ENCODE measurements around the gene DUOX2. TPM values are rescaled to one million over a fixed set of nuclear protein-coding genes. Genes with fewer than 3 reads are reported as not detected.
"Not testable (repeated sequence)": the region's sequence is repeated elsewhere in the genome, so short reads cannot be mapped to it uniquely, and the experiment has no call there.

The DUOX2 gene
- total and polyA plus RNA-seq, 2 donors (not counting 1 experiment from before 2014, with no cell fraction given) = 0.32 TPM; not detected in 1

DNA sequence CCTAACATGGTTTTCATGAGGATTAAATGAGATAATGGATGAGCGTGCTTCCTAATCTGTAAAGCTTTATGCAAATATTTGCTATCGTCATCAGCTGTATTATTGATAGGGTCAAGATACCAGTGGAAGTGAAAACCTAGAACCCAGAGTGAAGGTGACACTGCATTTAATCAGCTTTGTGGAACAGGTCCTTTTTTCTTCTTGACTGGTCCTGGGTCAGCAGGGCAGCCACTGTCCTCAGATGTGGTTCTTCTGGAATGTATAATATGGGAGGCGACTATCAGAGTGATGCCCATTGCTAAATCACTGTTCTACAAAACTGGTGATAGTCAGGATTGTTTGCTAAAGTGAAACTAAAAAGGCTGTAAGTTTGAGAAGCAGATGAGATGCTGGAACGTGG lies 49.6 kb downstream of the DUOX2 start:
- Histone ChIP-seq H3K4me3 (ENCODE audit: control extremely low read depth in 1 of 5, extremely low read depth in 1 of 5, insufficient read depth in 1 of 5, low read depth in 2 of 5, low read length in 4 of 5) (no peak overlapping the region), H3K27me3 (replicated peaks in 1 of 4; ENCODE audit: control extremely low read depth in 1 of 4, control insufficient read depth in 3 of 4, insufficient read depth in 4 of 4, low read length in 3 of 4) (no peaks in the 10 kb centered on the region), H3K4me1 (ENCODE audit: control insufficient read depth in 2 of 2, insufficient read depth in 2 of 2, low read length in 2 of 2) (peaks cover 4% of the 10 kb centered on the region in 2 donors), H3K9me3 (ENCODE audit: control extremely low read depth in 1 of 3, control insufficient read depth in 2 of 3, insufficient read depth in 1 of 3, low read length in 2 of 3) (no peaks in the 10 kb centered on the region), H3K4me2 (replicated peaks; ENCODE audit: low read depth, low read length, poor library complexity, severe bottlenecking) (no peak overlapping the region), H4K20me1 (ENCODE audit: control insufficient read depth, insufficient read depth, low read length, poor library complexity, severe bottlenecking) (no peaks in the 10 kb centered on the region), H3K9ac (ENCODE audit: low read length) (no peak overlapping the region), H3K27ac (ENCODE audit: low read length in 2 of 2) (no peak overlapping the region), H3K79me2 (ENCODE audit: control insufficient read depth, insufficient read depth, low read length) (no peaks in the 10 kb centered on the region), H2AFZ (ENCODE audit: insufficient read depth, low read depth, low read length, poor library complexity, severe bottlenecking) (no peak overlapping the region), H3K36me3 (replicated peaks in 1 of 2; ENCODE audit: control extremely low read depth in 1 of 2, control insufficient read depth in 1 of 2, extremely low read depth in 1 of 2, insufficient read depth in 2 of 2, low read length in 1 of 2) (peaks cover 0 to 1% of the 10 kb centered on the region in 2 experiments)
- no peak for DNase-seq
- no peak for ATAC-seq (ENCODE audit: low read depth)
- peak overlapping the region; percentile 15 for H3K27ac Mint-ChIP-seq
- H3K4me3 Mint-ChIP-seq = no peak overlapping the region
- no peaks in the 10 kb centered on the region for H3K9me3 Mint-ChIP-seq (ENCODE audit: insufficient read depth)
- ChIA-PET CTCF (interaction anchor here (1.6 kb wide), 1 partner anchor 16 kb away, joined by 4 read pairs; no protein-coding TSS in a partner anchor), POLR2A (no interaction called here)
- H3K27me3 Mint-ChIP-seq = no peaks in the 10 kb centered on the region
- 90% methylated on average over 2 of the region's 4 CpGs for WGBS (ENCODE audit: insufficient coverage)
- intact Hi-C loops (cut with micrococcal nuclease) = no loop called here
- peaks cover 12% of the 10 kb centered on the region for H3K4me1 Mint-ChIP-seq
- TF ChIP-seq, protein P1, sequence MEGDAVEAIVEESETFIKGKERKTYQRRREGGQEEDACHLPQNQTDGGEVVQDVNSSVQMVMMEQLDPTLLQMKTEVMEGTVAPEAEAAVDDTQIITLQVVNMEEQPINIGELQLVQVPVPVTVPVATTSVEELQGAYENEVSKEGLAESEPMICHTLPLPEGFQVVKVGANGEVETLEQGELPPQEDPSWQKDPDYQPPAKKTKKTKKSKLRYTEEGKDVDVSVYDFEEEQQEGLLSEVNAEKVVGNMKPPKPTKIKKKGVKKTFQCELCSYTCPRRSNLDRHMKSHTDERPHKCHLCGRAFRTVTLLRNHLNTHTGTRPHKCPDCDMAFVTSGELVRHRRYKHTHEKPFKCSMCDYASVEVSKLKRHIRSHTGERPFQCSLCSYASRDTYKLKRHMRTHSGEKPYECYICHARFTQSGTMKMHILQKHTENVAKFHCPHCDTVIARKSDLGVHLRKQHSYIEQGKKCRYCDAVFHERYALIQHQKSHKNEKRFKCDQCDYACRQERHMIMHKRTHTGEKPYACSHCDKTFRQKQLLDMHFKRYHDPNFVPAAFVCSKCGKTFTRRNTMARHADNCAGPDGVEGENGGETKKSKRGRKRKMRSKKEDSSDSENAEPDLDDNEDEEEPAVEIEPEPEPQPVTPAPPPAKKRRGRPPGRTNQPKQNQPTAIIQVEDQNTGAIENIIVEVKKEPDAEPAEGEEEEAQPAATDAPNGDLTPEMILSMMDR (IDR thresholded peaks at IDR 0.05) = no peak
- TF ChIP-seq EZH2 (IDR thresholded peaks at IDR 0.05; ENCODE audit: borderline replicate concordance, insufficient read depth, low read depth, low read length, poor library complexity, severe bottlenecking) = no peak

DNA sequence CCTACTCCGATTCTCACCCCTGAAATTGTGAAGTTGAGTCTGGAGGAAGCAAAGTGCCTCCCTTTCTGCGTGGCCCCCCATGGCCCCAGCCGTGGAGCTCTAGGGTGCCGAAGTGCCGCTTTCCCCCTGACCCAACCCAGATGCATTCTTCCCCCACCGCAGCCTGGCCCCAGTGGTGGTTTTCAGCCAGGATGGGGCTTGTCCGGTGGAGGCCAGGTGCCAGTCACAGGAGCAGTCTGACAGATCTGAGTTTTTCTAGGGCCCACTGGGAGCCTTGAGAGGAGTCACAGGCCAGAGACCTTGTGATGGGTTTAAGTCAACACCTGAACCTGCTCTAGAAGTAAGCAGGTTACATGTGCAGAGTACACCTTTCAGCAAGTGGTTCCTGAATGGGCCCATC lies 51.7 kb downstream of the DUOX2 start:
- H3K4me3 Mint-ChIP-seq = not testable (repeated sequence)

DNA sequence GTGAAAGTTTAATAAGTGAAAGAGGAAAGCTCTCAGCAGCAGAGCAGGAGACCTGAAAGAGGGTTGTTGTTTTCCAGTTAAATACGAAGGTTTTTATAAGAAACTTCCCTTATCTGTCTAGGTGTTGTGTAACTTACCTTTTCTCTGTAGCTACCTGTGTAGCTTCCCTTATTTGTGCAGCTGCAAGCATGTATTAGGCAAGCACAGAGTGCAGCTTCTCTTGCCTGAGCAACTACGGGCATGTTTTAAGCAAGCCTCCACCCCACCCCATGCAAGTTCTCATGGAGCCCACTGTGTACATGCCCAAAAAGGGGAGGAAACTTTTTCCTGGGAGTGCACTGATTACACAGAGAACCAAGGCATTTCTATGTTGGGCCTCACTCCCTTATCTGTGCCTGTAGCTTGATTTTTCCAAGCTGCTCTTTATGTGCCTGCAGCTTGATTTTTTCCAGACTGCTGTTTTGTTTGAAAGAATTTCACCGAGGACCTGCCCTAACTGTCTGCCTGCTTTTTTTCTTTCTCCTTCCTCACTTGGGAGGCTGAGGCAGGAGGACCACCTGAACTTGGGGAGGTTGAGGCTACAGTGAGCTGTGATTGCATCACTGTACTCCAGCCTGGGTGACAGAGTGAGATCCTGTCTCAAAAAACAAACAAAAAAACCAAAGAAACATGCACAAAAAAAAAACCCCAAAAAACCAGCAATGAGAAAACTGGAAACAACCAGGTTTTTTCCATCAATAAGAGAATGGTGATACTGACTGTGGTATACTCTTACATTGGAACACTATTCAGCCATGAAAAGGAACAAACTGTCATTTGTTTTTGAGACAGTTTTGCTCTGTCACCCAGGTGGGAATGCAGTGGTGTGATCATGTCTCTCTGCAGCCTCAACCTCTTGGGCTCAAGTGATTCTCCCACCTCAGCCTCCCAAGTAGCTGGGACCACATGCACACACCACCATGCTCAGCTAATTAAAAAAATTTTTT lies 55.0 kb downstream of the DUOX2 start:
- POLR2A ChIA-PET; DNase-seq; H3K4me1 ChIP-seq (ENCODE audit: control insufficient read depth in 2 of 2, insufficient read depth in 2 of 2, low read length in 2 of 2); H3K79me2 ChIP-seq (ENCODE audit: control insufficient read depth, insufficient read depth, low read length); H3K4me2 ChIP-seq (replicated peaks; ENCODE audit: low read depth, low read length, poor library complexity, severe bottlenecking); H3K27me3 ChIP-seq (replicated peaks in 1 of 4; ENCODE audit: control extremely low read depth in 1 of 4, control insufficient read depth in 3 of 4, insufficient read depth in 4 of 4, low read length in 3 of 4); H3K27ac Mint-ChIP-seq; H4K20me1 ChIP-seq (ENCODE audit: control insufficient read depth, insufficient read depth, low read length, poor library complexity, severe bottlenecking); H3K9me3 Mint-ChIP-seq (ENCODE audit: insufficient read depth); H3K9me3 ChIP-seq (ENCODE audit: control extremely low read depth in 1 of 3, control insufficient read depth in 2 of 3, insufficient read depth in 1 of 3, low read length in 2 of 3); H3K4me3 ChIP-seq (ENCODE audit: control extremely low read depth in 1 of 5, extremely low read depth in 1 of 5, insufficient read depth in 1 of 5, low read depth in 2 of 5, low read length in 4 of 5); H3K27me3 Mint-ChIP-seq; ATAC-seq (ENCODE audit: low read depth); H3K27ac ChIP-seq (ENCODE audit: low read length in 2 of 2); H2AFZ ChIP-seq (ENCODE audit: insufficient read depth, low read depth, low read length, poor library complexity, severe bottlenecking); H3K36me3 ChIP-seq (replicated peaks in 1 of 2; ENCODE audit: control extremely low read depth in 1 of 2, control insufficient read depth in 1 of 2, extremely low read depth in 1 of 2, insufficient read depth in 2 of 2, low read length in 1 of 2); H3K9ac ChIP-seq (ENCODE audit: low read length); intact Hi-C loops (cut with micrococcal nuclease); H3K4me3 Mint-ChIP-seq: not testable (repeated sequence)
- no CpG with 5 or more reads among the region's 3 CpGs for WGBS (ENCODE audit: insufficient coverage)
- CTCF ChIA-PET = interaction anchor here (1.6 kb wide), 1 partner anchor 59 kb away, joined by 4 read pairs; no protein-coding TSS in a partner anchor
- peaks cover 12% of the 10 kb centered on the region for H3K4me1 Mint-ChIP-seq

More for the DNA sequence above, 51.7 kb downstream of the DUOX2 start:
- H4K20me1 ChIP-seq (ENCODE audit: control insufficient read depth, insufficient read depth, low read length, poor library complexity, severe bottlenecking); CTCF ChIA-PET; H3K27ac Mint-ChIP-seq; ATAC-seq (ENCODE audit: low read depth); H3K9ac ChIP-seq (ENCODE audit: low read length); H3K4me2 ChIP-seq (replicated peaks; ENCODE audit: low read depth, low read length, poor library complexity, severe bottlenecking); H3K27ac ChIP-seq (ENCODE audit: low read length in 2 of 2); H3K79me2 ChIP-seq (ENCODE audit: control insufficient read depth, insufficient read depth, low read length); intact Hi-C loops (cut with micrococcal nuclease); H3K4me1 ChIP-seq (ENCODE audit: control insufficient read depth in 2 of 2, insufficient read depth in 2 of 2, low read length in 2 of 2); DNase-seq; H3K4me3 ChIP-seq (ENCODE audit: control extremely low read depth in 1 of 5, extremely low read depth in 1 of 5, insufficient read depth in 1 of 5, low read depth in 2 of 5, low read length in 4 of 5); POLR2A ChIA-PET; H3K9me3 ChIP-seq (ENCODE audit: control extremely low read depth in 1 of 3, control insufficient read depth in 2 of 3, insufficient read depth in 1 of 3, low read length in 2 of 3); H3K27me3 ChIP-seq (replicated peaks in 1 of 4; ENCODE audit: control extremely low read depth in 1 of 4, control insufficient read depth in 3 of 4, insufficient read depth in 4 of 4, low read length in 3 of 4); H3K36me3 ChIP-seq (replicated peaks in 1 of 2; ENCODE audit: control extremely low read depth in 1 of 2, control insufficient read depth in 1 of 2, extremely low read depth in 1 of 2, insufficient read depth in 2 of 2, low read length in 1 of 2); H3K27me3 Mint-ChIP-seq; H2AFZ ChIP-seq (ENCODE audit: insufficient read depth, low read depth, low read length, poor library complexity, severe bottlenecking); H3K9me3 Mint-ChIP-seq (ENCODE audit: insufficient read depth): not testable (repeated sequence)
- H3K4me1 Mint-ChIP-seq = peaks cover 12% of the 10 kb centered on the region
- no CpG with 5 or more reads among the region's 7 CpGs for WGBS (ENCODE audit: insufficient coverage)

Measured in B cell (primary cell).